GM19395 (cell line): Measurements from ENCODE around the gene AMOT.

Source experiments
- ATAC-seq: cut with Tn5 transposase; IDR thresholded peaks from one replicate; pipeline ENCODE4 v1.9.1; 2021; ENCODE audit warnings: mild to moderate bottlenecking, moderate library complexity; ENCODE audit not compliant: unreplicated experiment

AMOT gene

DNA sequence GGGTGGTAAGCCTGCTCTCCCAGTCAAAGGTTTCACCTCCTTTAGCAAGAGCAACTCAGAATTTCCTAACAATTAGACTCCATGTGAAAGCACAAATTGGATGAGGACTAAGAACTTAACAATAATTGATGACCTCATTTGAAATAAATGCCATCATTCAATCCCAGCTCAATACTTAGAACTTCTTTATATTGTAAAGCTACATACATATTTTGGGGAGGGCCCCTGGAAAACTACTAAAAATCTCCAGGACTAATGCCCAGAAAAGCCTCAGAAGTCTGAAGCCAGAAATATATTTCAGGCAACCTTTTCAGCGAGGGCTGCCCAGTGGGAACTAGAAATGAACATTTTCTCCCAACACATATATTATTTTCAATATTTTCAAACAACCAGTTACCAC lies 38.1 kb downstream of the AMOT start:
- ATAC-seq, result no peak

DNA sequence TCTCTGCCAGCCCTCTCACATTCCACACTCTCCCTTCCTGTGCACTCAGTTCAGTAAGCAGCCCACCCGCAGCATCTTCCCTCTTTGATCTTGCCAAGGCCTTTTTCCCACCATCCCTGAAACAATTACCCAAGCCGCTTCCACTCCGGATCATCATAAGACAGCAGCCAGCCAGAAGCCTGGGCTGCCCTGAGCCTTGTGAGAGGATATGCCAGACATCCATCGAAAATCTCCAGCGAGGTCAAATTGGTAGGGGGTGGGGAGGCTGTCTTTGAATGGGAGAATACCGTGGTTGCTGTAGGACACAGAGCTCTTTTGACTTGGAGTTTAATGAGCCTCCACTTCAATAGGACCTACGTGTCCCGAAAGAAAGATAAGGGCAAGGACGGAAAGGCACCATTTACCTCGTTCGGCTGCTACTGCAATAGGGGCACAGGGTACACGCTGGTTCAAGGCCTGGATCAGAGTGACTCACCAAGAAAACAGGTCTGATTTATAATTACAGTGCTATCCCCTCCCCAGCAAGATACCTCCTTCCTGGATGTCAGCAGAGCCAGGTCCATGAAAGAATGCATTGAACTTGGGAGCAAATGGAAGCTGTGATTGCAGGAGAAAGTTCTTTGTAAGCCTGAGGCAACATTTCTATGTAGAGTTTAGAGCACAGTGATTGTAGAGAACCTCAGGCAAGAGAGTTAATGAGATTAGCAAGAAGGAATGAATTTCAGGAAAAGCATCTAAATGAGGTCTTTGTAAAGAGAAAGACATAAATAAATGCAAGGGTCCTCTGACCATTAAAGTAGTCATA lies 39.5 kb downstream of the AMOT start:
- ATAC-seq, result no peak

DNA sequence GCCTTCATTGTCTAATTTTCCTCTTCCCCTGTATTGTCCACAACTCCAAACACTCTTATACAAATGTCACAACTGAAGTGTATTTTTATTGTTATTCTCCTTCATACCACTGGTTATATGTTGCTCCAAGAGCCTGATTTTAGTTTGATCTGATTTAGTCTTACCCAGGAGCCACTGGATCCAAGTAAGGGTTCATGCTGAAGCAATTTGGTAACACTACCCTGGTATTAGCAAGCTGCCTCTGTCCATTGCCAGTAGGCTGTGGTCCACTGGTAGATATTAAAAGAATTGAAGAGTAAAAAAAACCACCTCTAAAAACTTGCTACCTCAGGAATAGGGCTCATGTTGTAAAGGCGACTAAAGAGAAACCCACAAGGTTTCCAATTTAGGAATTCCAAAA lies 41.2 kb downstream of the AMOT start:
- no peak for ATAC-seq

GRCh38 chrX:112798736-112799135 lies 41.9 kb downstream of the AMOT start:
- ATAC-seq, result no peak

- ATAC-seq, result no peak
Observed at GRCh38 chrX:112789931-112790330, 50.7 kb downstream of the AMOT start.

DNA sequence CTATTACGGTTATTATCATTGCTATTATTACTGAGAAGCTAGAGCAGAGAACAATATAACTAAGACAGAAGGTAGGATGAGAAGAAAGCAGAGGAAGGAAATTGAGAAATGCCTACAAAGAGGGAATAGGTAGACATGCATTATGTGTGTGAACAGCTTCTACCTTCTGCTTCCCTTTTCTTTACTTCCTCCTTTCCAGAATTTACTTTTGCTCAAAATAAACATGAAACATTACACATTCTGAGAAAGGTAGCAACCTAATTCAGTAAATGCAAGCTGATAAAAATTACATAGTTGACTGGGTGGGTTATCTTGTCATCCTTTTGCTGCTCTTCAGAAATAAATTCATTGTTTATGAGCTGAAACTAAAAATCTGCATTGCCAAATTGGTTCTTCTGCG lies 54.6 kb downstream of the AMOT start:
- no peak for ATAC-seq

DNA sequence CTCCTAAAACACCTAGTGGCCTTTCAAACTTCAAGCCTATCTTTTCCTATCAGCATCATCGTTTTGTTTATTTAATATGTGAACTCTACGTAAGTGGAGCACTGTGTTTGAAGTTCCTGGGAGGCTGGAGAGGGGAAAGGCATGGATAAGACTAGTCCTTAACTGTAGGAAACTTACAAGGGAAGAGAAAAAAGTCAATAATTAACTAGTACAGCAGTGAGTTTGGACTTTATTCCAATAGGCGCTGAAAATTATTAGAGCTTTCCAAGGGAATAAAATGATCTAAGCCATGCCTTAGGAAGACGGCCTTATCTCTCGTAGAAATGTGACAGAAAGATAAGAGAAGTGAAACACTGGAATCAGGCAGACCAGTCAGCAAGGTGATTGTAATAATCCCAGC lies 55.3 kb downstream of the AMOT start:
- ATAC-seq, result no peak

- no peak for ATAC-seq
Observed at GRCh38 chrX:112784692-112785091, 55.9 kb downstream of the AMOT start.

GRCh38 chrX:112779139-112779538 lies 61.5 kb downstream of the AMOT start:
- no peak for ATAC-seq

DNA sequence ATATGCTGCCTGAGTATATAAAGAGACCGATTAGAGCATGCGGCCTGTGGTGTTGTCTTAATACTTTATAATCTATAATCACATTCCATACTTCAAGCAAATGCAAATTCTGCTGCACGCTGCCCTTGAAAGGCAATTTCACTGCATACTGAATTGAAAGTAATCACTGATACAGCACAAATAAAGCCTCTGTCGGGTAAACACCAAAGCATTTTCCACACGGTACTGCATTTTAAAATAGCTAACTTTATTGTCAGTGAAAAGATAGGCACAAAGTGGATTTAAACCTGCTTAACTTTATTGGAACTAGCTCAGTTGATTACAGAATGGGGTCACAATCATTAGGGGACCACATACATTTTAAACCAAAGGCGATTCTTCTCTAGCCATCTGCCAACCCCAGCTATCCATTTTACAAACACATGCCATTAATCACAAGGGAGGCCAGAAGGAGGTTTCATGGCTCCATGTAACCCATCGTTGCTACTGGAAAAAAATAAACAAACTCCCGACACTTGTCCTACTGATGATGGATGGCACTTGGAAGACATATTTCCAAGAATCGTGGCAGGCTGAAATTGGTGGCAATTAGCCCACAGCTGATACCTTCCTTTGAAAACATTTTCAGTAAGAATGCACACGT lies 65.9 kb downstream of the AMOT start:
- ATAC-seq, result no peak

DNA sequence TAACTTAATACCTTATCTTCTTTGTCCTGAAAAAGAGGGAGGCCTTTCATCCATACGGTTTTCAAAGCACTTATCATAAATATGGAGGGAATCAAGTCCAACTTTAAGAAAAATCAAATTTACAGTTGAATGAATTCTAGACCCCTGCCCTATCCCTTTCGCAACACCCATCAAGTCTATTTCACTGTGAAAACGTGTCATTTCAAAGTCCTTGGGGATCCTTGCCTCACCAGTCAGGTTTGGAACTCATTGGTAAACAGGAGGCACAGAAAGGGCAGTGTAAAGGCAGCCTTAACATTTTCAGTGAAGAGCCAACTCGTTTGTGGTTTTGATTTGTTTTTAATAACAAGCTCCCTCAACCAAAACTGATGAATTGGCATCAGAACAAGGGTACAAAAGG lies 66.5 kb downstream of the AMOT start:
- no peak for ATAC-seq

DNA sequence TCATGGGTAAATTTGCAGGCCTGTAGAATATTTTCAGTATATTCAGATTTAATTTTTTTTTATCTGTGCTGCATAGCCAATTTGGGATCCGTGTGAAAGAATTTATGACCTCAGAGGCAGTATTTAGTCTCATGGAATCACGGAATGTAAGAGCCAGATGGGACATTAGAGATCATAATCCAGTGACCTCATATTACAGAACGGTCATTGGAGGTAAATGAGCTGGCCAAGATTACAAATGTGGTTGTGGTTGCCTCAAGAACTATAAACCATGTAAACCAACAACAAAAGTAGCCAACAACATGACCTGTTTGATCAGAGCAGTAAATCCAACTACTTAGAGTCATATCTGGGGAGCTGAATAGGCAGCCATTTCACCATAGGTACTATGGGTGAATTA lies 71.6 kb downstream of the AMOT start:
- ATAC-seq, result no peak

GRCh38 chrX:112768563-112768962 lies 72.1 kb downstream of the AMOT start:
- ATAC-seq, result no peak

DNA sequence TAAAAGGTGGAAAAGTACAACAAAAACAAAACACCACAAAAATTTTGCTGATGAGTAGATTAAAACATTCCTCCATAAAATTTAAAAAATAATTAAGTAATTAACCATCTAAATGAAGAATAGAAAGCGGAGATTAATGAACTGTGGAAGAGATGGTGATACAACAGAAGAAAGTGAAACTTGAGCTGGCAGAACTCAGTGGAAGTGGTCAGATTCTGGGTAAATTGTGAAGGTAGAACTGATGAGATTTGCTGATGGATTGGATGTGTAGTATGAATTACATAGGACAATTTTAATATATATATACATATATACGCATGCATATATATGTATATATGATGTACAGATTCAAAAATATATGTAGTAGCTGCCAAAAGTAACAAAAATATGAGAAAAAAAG lies 73.9 kb downstream of the AMOT start:
- ATAC-seq, result no peak

GRCh38 chrX:112761242-112762207 lies 79.1 kb downstream of the AMOT start:
- peak; percentile 88 for ATAC-seq

DNA sequence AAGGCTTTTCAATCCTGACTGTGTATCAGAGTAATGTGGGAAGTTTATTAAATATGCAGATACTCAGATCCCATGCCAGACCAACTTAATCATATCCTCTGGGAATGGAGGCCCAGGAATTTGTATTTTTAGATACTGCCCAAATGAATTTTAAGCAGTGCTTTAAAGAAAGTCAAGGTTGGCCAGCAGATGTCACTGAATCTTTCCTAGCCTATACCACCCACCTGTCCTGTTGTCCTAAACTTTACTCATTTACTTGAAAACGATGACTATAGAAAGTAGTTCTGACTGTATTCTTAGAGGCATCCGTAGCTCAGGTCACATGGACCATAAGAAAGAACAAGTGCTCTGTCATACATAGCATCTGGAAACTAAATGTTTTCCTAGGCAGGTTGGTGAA lies 79.9 kb downstream of the AMOT start:
- peak; percentile 58 for ATAC-seq

- no peak for ATAC-seq
Observed at GRCh38 chrX:112759966-112760365, 80.7 kb downstream of the AMOT start.

GRCh38 chrX:112759512-112759911 lies 81.1 kb downstream of the AMOT start:
- no peak for ATAC-seq

DNA sequence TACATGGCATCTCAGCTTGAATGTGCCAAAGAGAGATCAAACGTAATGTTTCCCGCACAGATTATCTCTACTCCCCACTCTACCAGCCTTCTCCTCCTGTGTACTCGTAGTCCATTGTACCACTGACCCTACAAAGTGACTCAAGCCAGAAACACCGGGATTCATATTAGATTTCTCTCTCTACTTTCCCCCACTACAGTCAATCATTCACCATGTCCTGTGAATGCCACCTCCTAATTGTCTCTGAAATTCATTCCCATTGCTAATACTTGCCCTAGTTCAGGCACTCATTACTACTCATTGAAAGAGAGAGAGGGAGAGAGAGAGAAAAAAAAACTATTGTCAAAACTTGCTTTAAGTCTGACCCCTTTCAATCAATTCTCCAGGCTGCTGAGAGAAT lies 82.7 kb downstream of the AMOT start:
- no peak for ATAC-seq

GRCh38 chrX:112753116-112753515 lies 87.5 kb downstream of the AMOT start:
- ATAC-seq, result no peak

DNA sequence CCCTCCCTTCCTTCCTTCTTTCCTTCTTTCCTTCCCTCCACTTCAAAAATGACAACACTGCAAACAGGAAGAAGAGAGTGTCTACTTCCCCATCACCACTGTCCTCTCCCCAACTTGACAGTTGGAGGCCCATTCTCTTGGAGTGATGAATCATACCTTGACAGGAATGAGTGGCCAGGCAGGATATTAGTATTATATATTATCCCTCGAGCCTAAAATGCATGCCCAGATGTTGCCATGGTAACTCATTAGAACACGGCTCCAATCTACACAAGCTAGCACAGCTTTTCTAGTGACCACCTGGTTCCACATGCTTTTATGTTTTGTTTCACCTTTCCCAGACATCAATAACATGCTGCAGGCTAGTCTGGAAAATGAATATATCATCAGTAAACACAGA lies 89.6 kb downstream of the AMOT start:
- no peak for ATAC-seq
